Choroid plexus epithelial cell (primary cell): Measurements from ENCODE around the gene TRAF5.

Experiments
- DNase-seq: peaks from one replicate; pipeline ENCODE4 v3.0.0-alpha.2; 2010; ENCODE audit warnings: low read depth
- H3K4me3 ChIP-seq: 2 replicates; pipeline ENCODE4 v1.5.1; 2011; ENCODE audit warnings: low read depth, mild to moderate bottlenecking, control low read depth, low read length, moderate library complexity
- CTCF ChIP-seq: conservative IDR thresholded peaks from 2 replicates; pipeline ENCODE4 v1.5.1; 2011; ENCODE audit warnings: low read depth, mild to moderate bottlenecking, control low read depth, inconsistent platforms, low read length, moderate library complexity

The TRAF5 gene

GRCh38 chr1:211338224-211338620, 11.6 kb downstream of the TRAF5 start:
- DNase-seq = no peak
- TF ChIP-seq CTCF = no peak
- no peak overlapping the region for H3K4me3 ChIP-seq

GRCh38 chr1:211339631-211340041, 13.0 kb downstream of the TRAF5 start:
- DNase-seq = no peak
- no peak overlapping the region for H3K4me3 ChIP-seq
- no peak for TF ChIP-seq CTCF

- no peak overlapping the region for H3K4me3 ChIP-seq
- DNase-seq = no peak
- no peak for TF ChIP-seq CTCF
Observed at GRCh38 chr1:211340622-211341507, 14.2 kb downstream of the TRAF5 start.

GRCh38 chr1:211341999-211342398, 15.4 kb downstream of the TRAF5 start:
- TF ChIP-seq CTCF = no peak
- no peak overlapping the region for H3K4me3 ChIP-seq
- DNase-seq = no peak

GRCh38 chr1:211343607-211344006, 17.0 kb downstream of the TRAF5 start:
- TF ChIP-seq CTCF = no peak
- no peak overlapping the region for H3K4me3 ChIP-seq
- DNase-seq = no peak

GRCh38 chr1:211344152-211344618, 17.6 kb downstream of the TRAF5 start:
- H3K4me3 ChIP-seq = no peak overlapping the region
- DNase-seq = peak; percentile 48
- TF ChIP-seq CTCF = no peak

- no peak overlapping the region for H3K4me3 ChIP-seq
- DNase-seq = peak; percentile 36
- no peak for TF ChIP-seq CTCF
Observed at GRCh38 chr1:211345719-211346118, 19.1 kb downstream of the TRAF5 start.
